CD4-positive, alpha-beta T cell (primary cell): ENCODE data around the gene ABR. TPM values are rescaled to one million over a fixed set of nuclear protein-coding genes. Genes with fewer than 3 reads are reported as not detected.

Source experiments
- ATAC-seq: fragments of 200-7000 bp; cut with Tn5 transposase; one replicate; pipeline ENCODE4 v1.10.0; 2022; ENCODE audit warnings: mild to moderate bottlenecking; ENCODE audit not compliant: poor library complexity
- CTCF ChIA-PET: fragments of 350-600 bp; sonication (Branson Sonifier 250); formaldehyde crosslinking; loops from one replicate; lab custom pipeline; 2021; ENCODE audit warnings: antibody characterized with exemption, inconsistent platforms; lab: Charles Lee
- POLR2A ChIA-PET: fragments of 350-600 bp; sonication (Branson Sonifier 250); formaldehyde crosslinking; loops from one replicate; lab custom pipeline; 2021; ENCODE audit warnings: antibody characterized with exemption, inconsistent platforms; lab: Charles Lee
- DNase-seq, 14 experiments: peaks; one replicate each; pipeline ENCODE4 v3.0.0-alpha.2; 2013 to 2020; ENCODE audit warnings: mixed read lengths in 2 of 14
- H3K27ac ChIP-seq, 2 donors: one replicate each; pipeline versions ENCODE4 v1.5.1 to v1.7.0; 2013; ENCODE audit warnings: low read length in 2 of 2, low read depth in 1 of 2, mild to moderate bottlenecking in 1 of 2
- H3K27me3 ChIP-seq, 2 experiments: 1 replicate in 1 of 2; 2 replicates in 1 of 2; pipeline versions ENCODE4 v1.6.1 to v1.7.0; 2013; ENCODE audit warnings: low read length in 2 of 2, control low read depth in 1 of 2, mild to moderate bottlenecking in 1 of 2, moderate library complexity in 1 of 2; ENCODE audit not compliant: insufficient read depth in 2 of 2, control insufficient read depth in 1 of 2
- H3K36me3 ChIP-seq: one replicate; pipeline ENCODE4 v1.6.1; 2013; ENCODE audit warnings: low read length, control low read depth; ENCODE audit not compliant: insufficient read depth
- H3K4me1 ChIP-seq: one replicate; pipeline ENCODE4 v1.6.1; 2013; ENCODE audit warnings: low read length, control low read depth; ENCODE audit not compliant: insufficient read depth
- H3K4me3 ChIP-seq: one replicate; pipeline ENCODE4 v1.5.1; 2013; ENCODE audit warnings: mild to moderate bottlenecking, low read length, moderate library complexity
- H3K9me3 ChIP-seq, 2 experiments: 1 replicate in 1 of 2; 2 replicates in 1 of 2; pipeline versions ENCODE4 v1.6.1 to v1.7.0; 2013; ENCODE audit warnings: low read length in 2 of 2, mild to moderate bottlenecking in 2 of 2, control low read depth in 1 of 2, moderate library complexity in 1 of 2; ENCODE audit not compliant: control insufficient read depth in 1 of 2, insufficient read depth in 1 of 2
- H3K27ac Mint-ChIP-seq: one replicate; pipeline ENCODE4 v1.8.0; 2020; ENCODE audit warnings: mixed read lengths
- H3K27me3 Mint-ChIP-seq: one replicate; pipeline ENCODE4 v1.8.0; 2021; ENCODE audit warnings: mixed read lengths
- H3K36me3 Mint-ChIP-seq: one replicate; pipeline ENCODE4 v1.8.0; 2021; ENCODE audit warnings: low read depth, mixed read lengths
- H3K4me1 Mint-ChIP-seq: one replicate; pipeline ENCODE4 v1.8.0; 2021; ENCODE audit warnings: low read depth, mixed read lengths
- H3K4me3 Mint-ChIP-seq: one replicate; pipeline ENCODE4 v1.8.0; 2020; ENCODE audit warnings: mild to moderate bottlenecking, mixed read lengths
- H3K9me3 Mint-ChIP-seq: one replicate; pipeline ENCODE4 v1.8.0; 2020; ENCODE audit warnings: mixed read lengths
- CTCF ChIP-seq: fragments of 200-600 bp; IDR thresholded peaks from one replicate; pipeline ENCODE4 v1.8.0; 2022; ENCODE audit warnings: antibody characterized with exemption, mild to moderate bottlenecking
- intact Hi-C, 2 experiments: fragments of 100-400 bp; cut with DNase I in 1 of 2; cut with micrococcal nuclease in 1 of 2; formaldehyde crosslinking; loops; one replicate each; pipeline versions ENCODE4 v1.15.1 to v1.9.0; 2023 to 2025; cut with DNase I, micrococcal nuclease
- total RNA-seq, 174 experiments: library from RNA in 2 of 174; stranded (reverse) in 2 of 174; gene quantifications; one replicate each; pipeline ENCODE4 v1.2.3 and lab custom pipeline; 2021 to 2026

The ABR gene
- total RNA-seq, 2 experiments from 2014 or later, result 72.4 to 74.8 TPM

- Mint-ChIP-seq H3K36me3 (peaks cover 16% of the 10 kb centered on the region), H3K4me1 (no peaks in the 10 kb centered on the region), H3K27me3 (no peaks in the 10 kb centered on the region), H3K27ac (no peak overlapping the region), H3K9me3 (no peaks in the 10 kb centered on the region), H3K4me3 (no peak overlapping the region)
- DNase-seq, result no peak
- Histone ChIP-seq H3K4me3 (no peak overlapping the region), H3K4me1 (no peaks in the 10 kb centered on the region), H3K27me3 (no peaks in the 10 kb centered on the region), H3K27ac (no peak overlapping the region), H3K36me3 (peaks cover 13% of the 10 kb centered on the region), H3K9me3 (no peaks in the 10 kb centered on the region)
- intact Hi-C loops, result no loop called here
- no peak for TF ChIP-seq CTCF
- no peak for ATAC-seq
- CTCF ChIA-PET, result interaction anchor here (0.7 kb wide), 1 partner anchor 820 kb away, joined by 5 read pairs; no protein-coding TSS in a partner anchor
- POLR2A ChIA-PET, result no interaction called here
Observed at GRCh38 chr17:1024076-1024475, 155.7 kb downstream of the ABR start.

- no peaks in the 10 kb centered on the region for H3K27me3 ChIP-seq
- peaks cover 9% of the 10 kb centered on the region for H3K36me3 ChIP-seq
- no peaks in the 10 kb centered on the region for H3K4me1 Mint-ChIP-seq
- ChIA-PET POLR2A (no interaction called here), CTCF (no interaction called here)
- no peak for TF ChIP-seq CTCF
- H3K4me1 ChIP-seq, result no peaks in the 10 kb centered on the region
- H3K27ac Mint-ChIP-seq, result no peak overlapping the region
- DNase-seq (no peak), ATAC-seq (no peak)
- no peak overlapping the region for H3K4me3 Mint-ChIP-seq
- H3K4me3 ChIP-seq, result no peak overlapping the region
- peaks cover 13% of the 10 kb centered on the region for H3K36me3 Mint-ChIP-seq
- no peaks in the 10 kb centered on the region for H3K9me3 ChIP-seq
- intact Hi-C loops, result no loop called here
- H3K9me3 Mint-ChIP-seq, result no peaks in the 10 kb centered on the region
- no peak overlapping the region for H3K27ac ChIP-seq
- no peaks in the 10 kb centered on the region for H3K27me3 Mint-ChIP-seq
Observed at GRCh38 chr17:1022278-1023024, 157.3 kb downstream of the ABR start.

- Histone ChIP-seq H3K27ac (no peak overlapping the region), H3K9me3 (no peaks in the 10 kb centered on the region), H3K27me3 (no peaks in the 10 kb centered on the region), H3K4me3 (no peak overlapping the region), H3K36me3 (peaks cover 13% of the 10 kb centered on the region), H3K4me1 (no peaks in the 10 kb centered on the region)
- TF ChIP-seq CTCF, result no peak
- DNase-seq (no peak), ATAC-seq (no peak)
- no peaks in the 10 kb centered on the region for H3K4me1 Mint-ChIP-seq
- H3K36me3 Mint-ChIP-seq, result peaks cover 10% of the 10 kb centered on the region
- H3K9me3 Mint-ChIP-seq, result no peaks in the 10 kb centered on the region
- H3K27ac Mint-ChIP-seq, result no peak overlapping the region
- H3K4me3 Mint-ChIP-seq, result no peak overlapping the region
- CTCF ChIA-PET, result no interaction called here
- no peaks in the 10 kb centered on the region for H3K27me3 Mint-ChIP-seq
- intact Hi-C loops, result no loop called here
- POLR2A ChIA-PET, result no interaction called here
Observed at GRCh38 chr17:1021147-1021546, 158.6 kb downstream of the ABR start.
